GM12891 (cell line): ENCODE measurements around the gene MGST3.

Experiments used
- POLR2A ChIP-seq: IDR thresholded peaks from 2 replicates; pipeline ENCODE4 v1.6.1; 2011; ENCODE audit warnings: low read depth, low read length, control low read depth
- POLR2AphosphoS5 ChIP-seq: IDR thresholded peaks from 2 replicates; pipeline ENCODE4 v1.6.1; 2011; ENCODE audit warnings: low read depth, low read length, control low read depth
- POU2F2 ChIP-seq: IDR thresholded peaks from 2 replicates; pipeline ENCODE4 v1.6.1; 2011; ENCODE audit warnings: low read depth, mild to moderate bottlenecking, control low read depth, low read length, moderate library complexity
- SPI1 ChIP-seq: IDR thresholded peaks from 2 replicates; pipeline ENCODE4 v1.6.1; 2011; ENCODE audit warnings: low read depth, low read length, control low read depth
- TAF1 ChIP-seq: IDR thresholded peaks from 2 replicates; pipeline ENCODE4 v1.6.1; 2011; ENCODE audit warnings: low read depth, low read length, control low read depth

- no peak for TF ChIP-seq POLR2A
- TF ChIP-seq TAF1: no peak
- no peak for TF ChIP-seq POLR2AphosphoS5
- TF ChIP-seq POU2F2: no peak
- TF ChIP-seq SPI1: no peak
Measured at GRCh38 chr1:165586398-165586797, 44.6 kb upstream of the MGST3 start.
